ENCODE results near the gene POLG2.
"Not testable (repeated sequence)": the region's sequence is repeated elsewhere in the genome, so short reads cannot be mapped to it uniquely, and the experiment has no call there.

POLG2 gene

DNA sequence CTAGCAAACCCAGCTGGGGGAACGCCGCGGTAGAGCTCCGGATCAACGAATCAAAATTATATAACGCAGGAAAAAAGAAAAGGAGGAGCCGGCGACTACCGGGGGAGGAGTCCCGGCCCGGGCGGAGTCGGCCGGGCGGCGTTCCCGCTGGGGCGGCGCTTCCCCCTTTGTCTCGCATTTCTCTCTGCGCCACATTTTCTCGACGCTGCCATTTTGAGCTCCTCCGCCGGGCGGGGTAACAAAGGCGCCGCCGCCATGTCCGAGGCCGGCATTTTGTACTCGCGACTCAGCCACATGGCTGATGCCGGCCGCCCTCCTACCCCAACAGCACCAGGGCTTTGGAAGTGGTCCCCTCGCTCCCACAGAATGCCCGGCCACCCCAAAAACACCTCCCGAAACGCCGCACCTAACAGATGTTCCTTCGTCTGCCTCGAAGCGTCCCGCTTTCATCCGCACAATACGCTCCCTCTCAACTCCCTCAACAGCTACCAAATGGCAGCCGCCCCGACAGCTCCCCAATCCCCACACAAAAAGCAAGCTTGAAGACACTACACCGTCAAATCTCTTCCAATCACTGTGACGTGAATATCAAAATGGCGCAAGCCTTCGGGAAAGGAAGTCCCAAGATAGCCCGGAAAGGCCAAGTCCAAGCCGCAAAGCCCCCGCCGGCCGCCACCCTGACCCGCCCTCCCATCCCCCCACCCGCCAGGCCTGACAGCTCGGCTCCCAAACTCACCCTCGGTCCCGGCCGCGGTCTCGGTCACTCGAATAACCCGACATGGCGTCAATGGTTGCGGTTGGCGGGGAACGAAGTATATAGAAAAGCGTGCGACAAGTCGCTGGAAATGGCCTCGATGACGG lies 8.7 kb upstream of the POLG2 start:
- peak; percentile 83 for DNase-seq (ENCODE audit: low read depth)

DNA sequence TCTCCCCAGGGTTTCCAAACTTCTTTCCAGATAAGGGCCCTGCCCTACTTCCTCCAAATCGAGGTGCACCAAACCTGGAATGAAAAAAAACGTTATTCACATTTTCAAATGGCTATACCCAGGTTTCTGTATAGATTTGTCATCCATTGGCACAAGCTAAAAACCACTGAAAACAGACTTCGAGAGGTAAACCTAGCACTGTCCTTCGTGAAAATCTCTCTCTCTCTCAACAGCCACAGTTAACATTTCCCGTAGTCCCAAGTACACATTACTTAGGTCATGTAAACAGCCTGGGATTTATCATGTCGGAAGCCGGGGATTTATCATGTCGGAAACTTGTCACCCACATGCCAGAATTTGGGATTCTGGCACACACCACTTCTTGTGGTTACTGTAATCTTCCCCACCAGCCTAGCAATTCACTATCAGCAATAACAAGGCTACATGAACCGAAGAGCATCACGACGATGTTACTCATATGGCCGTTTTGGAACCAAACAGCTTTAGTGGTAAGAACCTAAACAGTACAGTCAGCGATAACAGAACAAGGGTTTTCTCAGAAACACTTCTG lies 8.0 kb upstream of the POLG2 start:
- no peak for DNase-seq (ENCODE audit: low read depth)

- DNase-seq (ENCODE audit: low read depth) = no peak
Observed at GRCh38 chr17:64503821-64504768, 7.2 kb upstream of the POLG2 start.

DNA sequence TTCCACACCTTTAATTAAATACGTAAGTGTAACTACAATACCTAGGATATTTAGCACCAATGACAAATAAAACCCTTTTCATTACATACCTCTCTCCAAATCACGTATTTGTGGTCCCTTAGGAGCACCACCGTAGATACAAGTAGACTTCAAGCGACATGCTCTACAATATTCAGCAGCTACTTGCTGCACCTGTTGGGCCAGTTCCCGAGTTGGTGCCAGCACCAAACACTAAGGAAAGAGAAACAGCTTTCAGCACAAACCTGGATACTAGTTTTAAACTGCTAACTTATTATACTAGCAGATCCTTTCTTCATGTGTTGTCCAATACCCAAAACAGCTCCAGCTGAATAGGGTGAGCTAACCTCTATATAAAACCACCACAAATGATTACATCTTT lies 6.5 kb upstream of the POLG2 start:
- no peak for DNase-seq (ENCODE audit: low read depth)

GRCh38 chr17:64502809-64503208 lies 6.0 kb upstream of the POLG2 start:
- DNase-seq (ENCODE audit: low read depth) = no peak

DNA sequence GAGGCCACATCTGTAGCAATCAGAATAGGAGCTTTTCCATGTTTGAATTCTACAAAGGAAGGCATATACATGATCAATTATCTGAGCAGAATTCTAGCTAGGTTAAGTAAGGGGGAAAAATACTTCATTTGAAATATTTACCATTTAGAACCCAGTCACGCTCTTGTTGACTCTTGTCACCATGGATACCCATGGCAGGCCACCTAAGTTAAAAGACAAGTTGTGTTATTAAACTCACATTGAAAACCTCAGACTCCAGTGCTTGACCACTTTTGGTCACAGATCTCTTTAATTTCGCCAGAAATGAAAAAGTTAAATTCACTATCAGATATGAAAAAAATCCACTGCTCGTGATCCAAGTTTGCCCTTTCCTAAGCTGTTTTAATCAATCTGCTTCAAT lies 5.2 kb upstream of the POLG2 start:
- no peak for DNase-seq (ENCODE audit: low read depth)

GRCh38 chr17:64500862-64501765 lies 4.3 kb upstream of the POLG2 start:
- no peak for DNase-seq (ENCODE audit: low read depth)

- DNase-seq (ENCODE audit: low read depth) = no peak
Observed at GRCh38 chr17:64500487-64500859, 3.6 kb upstream of the POLG2 start.

GRCh38 chr17:64499805-64500486 lies 3.1 kb upstream of the POLG2 start:
- DNase-seq (ENCODE audit: low read depth) = no peak

- DNase-seq (ENCODE audit: low read depth) = no peak
Observed at GRCh38 chr17:64498308-64499203, 1.7 kb upstream of the POLG2 start.

DNA sequence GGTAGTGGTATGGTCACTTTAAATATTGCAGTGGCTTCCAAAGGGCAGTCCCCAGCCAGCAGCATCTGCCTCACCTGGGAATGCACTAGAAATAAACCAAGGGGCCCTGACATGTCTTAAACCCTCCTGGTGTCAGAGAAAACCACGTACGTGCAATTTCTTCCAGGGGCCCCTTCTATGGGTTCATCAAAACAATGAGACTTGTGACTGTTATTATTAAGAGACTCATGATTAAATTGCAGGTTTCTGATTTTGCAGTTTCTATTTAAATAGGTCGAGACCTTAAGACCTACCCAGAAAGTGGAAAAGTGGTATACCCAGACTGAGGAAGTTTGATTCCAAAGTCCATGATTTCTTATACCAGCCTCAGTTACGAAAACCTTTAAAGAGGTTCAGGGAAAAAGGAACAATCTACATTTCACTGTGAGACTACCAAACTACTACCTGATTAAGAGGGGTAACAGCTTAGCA lies 746 bp upstream of the POLG2 start:
- no peak for DNase-seq (ENCODE audit: low read depth)

GRCh38 chr17:64496348-64496785 lies 487 bp downstream of the POLG2 start:
- no peak for DNase-seq (ENCODE audit: low read depth)

DNA sequence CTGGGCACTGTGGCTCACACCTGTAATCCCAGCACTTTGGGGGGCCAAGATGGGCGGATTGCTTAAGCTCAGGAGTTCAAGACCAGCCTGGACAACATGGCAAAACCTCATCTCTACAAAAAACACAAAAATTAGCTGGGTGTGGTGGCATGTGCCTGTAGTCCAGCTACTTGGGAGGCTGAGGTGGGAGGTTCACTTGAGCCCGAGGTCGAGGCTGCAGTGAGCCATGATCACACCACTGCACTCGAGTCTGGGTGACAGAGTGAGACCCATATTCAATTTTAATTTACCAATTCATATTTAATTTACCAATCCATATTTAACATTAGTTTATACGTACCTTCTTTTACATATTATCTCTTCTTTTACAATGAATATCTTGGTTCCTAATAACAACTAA lies 1.6 kb downstream of the POLG2 start:
- DNase-seq (ENCODE audit: low read depth) = not testable (repeated sequence)

- DNase-seq (ENCODE audit: low read depth) = no peak
Observed at GRCh38 chr17:64494121-64494520, 2.7 kb downstream of the POLG2 start.

GRCh38 chr17:64492481-64493109 lies 4.3 kb downstream of the POLG2 start:
- no peak for DNase-seq (ENCODE audit: low read depth)

DNA sequence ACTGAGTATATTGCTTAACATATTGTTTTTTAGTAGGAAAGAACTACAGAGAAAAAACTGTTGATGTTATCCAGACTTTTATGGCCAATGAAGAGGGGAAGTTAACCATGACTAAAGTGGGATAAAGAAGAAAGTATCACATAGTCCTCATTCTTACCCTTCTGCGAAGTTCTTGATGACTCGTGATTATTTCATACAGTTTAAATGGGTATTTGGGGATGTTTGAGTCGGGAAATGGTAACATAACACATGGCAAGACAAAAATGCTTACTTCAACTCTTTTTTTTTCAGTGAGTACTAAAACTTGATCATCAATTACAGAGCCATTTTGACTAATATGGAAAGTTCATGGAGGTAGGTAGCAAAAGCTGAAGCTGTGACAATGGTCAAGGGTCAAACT lies 4.9 kb downstream of the POLG2 start:
- no peak for DNase-seq (ENCODE audit: low read depth)

- no peak for DNase-seq (ENCODE audit: low read depth)
Observed at GRCh38 chr17:64491034-64491860, 5.6 kb downstream of the POLG2 start.

- no peak for DNase-seq (ENCODE audit: low read depth)
Observed at GRCh38 chr17:64488301-64488700, 8.6 kb downstream of the POLG2 start.
